HepG2 (cell line): ENCODE data around the gene CNPPD1. TPM values are rescaled to one million over a fixed set of nuclear protein-coding genes. Genes with fewer than 3 reads are reported as not detected.

Experiments used
- FOXA3 ChIP-seq: IDR thresholded peaks from 2 replicates; pipeline ENCODE4 v1.6.1; 2016; ENCODE audit warnings: missing genetic modification reagents, missing compliant biosample characterization
- GLMP ChIP-seq: sonication (generic); formaldehyde crosslinking; IDR thresholded peaks from 2 replicates; pipeline ENCODE4 v1.9.0; 2021; ENCODE audit warnings: missing genetic modification reagents, mild to moderate bottlenecking, borderline replicate concordance
- MAX ChIP-seq: IDR thresholded peaks from 2 replicates; pipeline ENCODE4 v1.6.1; 2012; ENCODE audit warnings: inconsistent platforms
- MTERF4 ChIP-seq: sonication (generic); formaldehyde crosslinking; IDR thresholded peaks from 2 replicates; pipeline ENCODE4 v1.8.0; 2023; ENCODE audit warnings: mild to moderate bottlenecking, missing genetic modification reagents
- MYPOP ChIP-seq: sonication (generic); formaldehyde crosslinking; IDR thresholded peaks from 2 replicates; pipeline ENCODE4 v1.8.1; 2023; ENCODE audit warnings: mild to moderate bottlenecking, moderate library complexity, missing genetic modification reagents
- NR2C2 ChIP-seq: sonication (generic); formaldehyde crosslinking; IDR thresholded peaks from 2 replicates; pipeline ENCODE4 v1.4.0; 2020; ENCODE audit warnings: missing genetic modification reagents, mild to moderate bottlenecking, moderate library complexity, borderline replicate concordance
- RXRB ChIP-seq: IDR thresholded peaks from 2 replicates; pipeline ENCODE4 v1.6.1; 2016; ENCODE audit warnings: borderline replicate concordance, missing genetic modification reagents, missing compliant biosample characterization
- SKI ChIP-seq: fragments of 450-650 bp; IDR thresholded peaks from one replicate; pipeline ENCODE4 v1.6.1; 2018; ENCODE audit warnings: mild to moderate bottlenecking; ENCODE audit not compliant: partially characterized antibody
- UBTF ChIP-seq: sonication (generic); formaldehyde crosslinking; IDR thresholded peaks from 2 replicates; pipeline ENCODE4 v1.4.0; 2020; ENCODE audit warnings: mild to moderate bottlenecking, missing genetic modification reagents
- ZBTB4 ChIP-seq: sonication (generic); formaldehyde crosslinking; IDR thresholded peaks from 2 replicates; pipeline ENCODE4 v1.4.0; 2020; ENCODE audit warnings: missing genetic modification reagents, mild to moderate bottlenecking, borderline replicate concordance
- ZBTB44 ChIP-seq: sonication (generic); formaldehyde crosslinking; IDR thresholded peaks from 2 replicates; pipeline ENCODE4 v1.4.0; 2020; ENCODE audit warnings: missing genetic modification reagents
- ZMAT3 ChIP-seq: sonication (generic); formaldehyde crosslinking; conservative IDR thresholded peaks from 2 replicates; pipeline ENCODE4 v1.7.0; 2021; ENCODE audit warnings: missing genetic modification reagents
- ZNF280B ChIP-seq: sonication (generic); formaldehyde crosslinking; IDR thresholded peaks from 2 replicates; pipeline ENCODE4 v1.5.0; 2020; ENCODE audit warnings: missing genetic modification reagents, mild to moderate bottlenecking, borderline replicate concordance
- ZNF713 ChIP-seq: sonication (generic); formaldehyde crosslinking; IDR thresholded peaks from 2 replicates; pipeline ENCODE4 v1.4.0; 2020; ENCODE audit warnings: mild to moderate bottlenecking, missing genetic modification reagents
- polyA plus RNA-seq, 8 experiments: library from polyadenylated mRNA; depleted of rRNA in 3 of 8; stranded (reverse) in 7 of 8; unstranded in 1 of 8; fragments of >200 nt; fragmentation: Illumina TruSeq in 4 of 8; extraction: Trizol in 4 of 8; gene quantifications; 2 replicates each; pipeline versions ENCODE4 v1.2.1 to v1.2.3, GENCODE V29; 2011 to 2016; ENCODE audit warnings: low read depth in 4 of 8, missing spikeins in 1 of 8, mixed read lengths in 1 of 8; ENCODE audit not compliant: insufficient read depth in 1 of 8
- total RNA-seq, 5 experiments: library from RNA; depleted of rRNA; stranded (reverse); fragments of >200 nt; fragmentation: Illumina TruSeq; extraction: Trizol; gene quantifications; 2 replicates each; pipeline ENCODE4 v1.2.3, GENCODE V29; 2016; ENCODE audit warnings: low read depth in 1 of 5

CNPPD1 gene
- total and polyA plus RNA-seq, 2 of the 13 experiments (the other 11 are each of a cell fraction or from before 2014, with no cell fraction given): 35.5 to 49.4 TPM

- TF ChIP-seq ZBTB4 (no peak), SKI (peak; percentile 41), ZNF713 (CRISPR knock-in tag) (no peak), FOXA3 (0 out of 2 replicates have a peak, but pooled peaks have one; percentile 10), MYPOP (CRISPR knock-in tag) (no peak), NR2C2 (CRISPR knock-in tag) (no peak), MTERF4 (CRISPR knock-in tag) (no peak), MAX (0 out of 2 replicates have a peak, but pooled peaks have one; percentile 51), ZNF280B (no peak), ZBTB44 (CRISPR knock-in tag) (no peak), RXRB (CRISPR knock-in tag) (0 out of 2 replicates have a peak, but pooled peaks have one; percentile 32), GLMP (CRISPR knock-in tag) (no peak), UBTF (CRISPR knock-in tag) (no peak), ZMAT3 (CRISPR knock-in tag) (no peak)
These were observed 51.4 kb downstream of the CNPPD1 start (continued) for GRCh38 chr2:219125225-219125885.
